Suprapubic skin (tissue), 4 donors: ENCODE measurements around the gene HIVEP2. TPM values are rescaled to one million over a fixed set of nuclear protein-coding genes. Genes with fewer than 3 reads are reported as not detected.

Experiments
- DNase-seq, 2 donors: peaks; one replicate each; pipeline ENCODE4 v3.0.0-alpha.2; 2019; ENCODE audit warnings: low spot score in 2 of 2
- H3K27ac ChIP-seq: fragments of 200-600 bp; sonication (generic); one replicate; pipeline ENCODE4 v1.5.1; 2019
- H3K27me3 ChIP-seq: fragments of 200-600 bp; sonication (generic); one replicate; pipeline ENCODE4 v1.5.1; 2019
- H3K36me3 ChIP-seq: fragments of 200-600 bp; sonication (generic); one replicate; pipeline ENCODE4 v1.5.1; 2019
- H3K4me1 ChIP-seq: fragments of 200-600 bp; sonication (generic); one replicate; pipeline ENCODE4 v1.5.1; 2019
- H3K4me3 ChIP-seq: fragments of 200-600 bp; sonication (generic); one replicate; pipeline ENCODE4 v1.5.1; 2019; ENCODE audit warnings: mild to moderate bottlenecking
- H3K9me3 ChIP-seq: fragments of 200-600 bp; sonication (generic); one replicate; pipeline ENCODE4 v1.5.1; 2019
- CTCF ChIP-seq, 2 donors: fragments of 200-600 bp in 1 of 2; fragments of 450-650 bp in 1 of 2; sonication (generic) in 1 of 2; IDR thresholded peaks; one replicate each; pipeline ENCODE4 v1.5.1; 2016 to 2019; ENCODE audit warnings: antibody characterized with exemption in 2 of 2, mild to moderate bottlenecking in 1 of 2, moderate library complexity in 1 of 2
- EP300 ChIP-seq: sonication (generic); formaldehyde crosslinking; IDR thresholded peaks from one replicate; pipeline ENCODE4 v1.6.1; 2017; ENCODE audit warnings: antibody characterized with exemption
- POLR2A ChIP-seq, 2 donors: fragments of 450-650 bp; IDR thresholded peaks; one replicate each; pipeline ENCODE4 v1.6.1; 2017; ENCODE audit warnings: antibody characterized with exemption in 2 of 2, mild to moderate bottlenecking in 2 of 2, moderate library complexity in 2 of 2
- POLR2AphosphoS5 ChIP-seq, 3 donors: sonication (generic); formaldehyde crosslinking; IDR thresholded peaks; one replicate each; pipeline ENCODE4 v1.6.1; 2017; ENCODE audit warnings: antibody characterized with exemption in 3 of 3
- WGBS: methylation state at CpG from one replicate; pipeline ENCODE4 v1.1.5; 2018; 5-methylcytosine and 5-hydroxymethylcytosine counted together
- total RNA-seq, 4 donors: library from RNA; depleted of rRNA; stranded (reverse); fragments of >200 nt; gene quantifications; one replicate each; pipeline ENCODE4 v1.1.0, GENCODE V29; 2016

Gene HIVEP2
- total RNA-seq, 4 donors from 2014 or later: 23.6 to 31.3 (median 25.6) TPM

- no peaks in the 10 kb centered on the region for H3K27me3 ChIP-seq
- no peak for TF ChIP-seq CTCF (IDR thresholded peaks at IDR 0.05)
- no peak for TF ChIP-seq POLR2A (IDR thresholded peaks at IDR 0.05)
- WGBS: 53% methylated on average over 8 of the region's 8 CpGs
- peak overlapping the region; percentile 32 for H3K4me3 ChIP-seq
- no peak for DNase-seq
- H3K9me3 ChIP-seq: no peaks in the 10 kb centered on the region
- peaks cover 29% of the 10 kb centered on the region for H3K4me1 ChIP-seq
- H3K27ac ChIP-seq: peak overlapping the region; percentile 35
- no peaks in the 10 kb centered on the region for H3K36me3 ChIP-seq
Observed at GRCh38 chr6:142884214-142885035, 60.6 kb downstream of the HIVEP2 start.

- Histone ChIP-seq H3K27me3 (no peaks in the 10 kb centered on the region), H3K27ac (no peak overlapping the region), H3K4me3 (no peak overlapping the region), H3K9me3 (no peaks in the 10 kb centered on the region), H3K36me3 (no peaks in the 10 kb centered on the region), H3K4me1 (peaks cover 29% of the 10 kb centered on the region)
- no peak for TF ChIP-seq EP300
- no peak for TF ChIP-seq CTCF (IDR thresholded peaks at IDR 0.05)
- no peak for TF ChIP-seq POLR2A (IDR thresholded peaks at IDR 0.05)
- no peak for TF ChIP-seq POLR2AphosphoS5 (IDR thresholded peaks at IDR 0.05)
- no peak for DNase-seq
- WGBS: 62% methylated on average over 3 of the region's 3 CpGs
Observed at GRCh38 chr6:142883011-142883410, 62.0 kb downstream of the HIVEP2 start.

- TF ChIP-seq EP300: no peak
- TF ChIP-seq POLR2A (IDR thresholded peaks at IDR 0.05): no peak
- TF ChIP-seq POLR2AphosphoS5 (IDR thresholded peaks at IDR 0.05): no peak
- TF ChIP-seq CTCF (IDR thresholded peaks at IDR 0.05): no peak
- no peaks in the 10 kb centered on the region for H3K36me3 ChIP-seq
- WGBS: 93% methylated on average over 3 of the region's 3 CpGs
- no peak overlapping the region for H3K27ac ChIP-seq
- H3K9me3 ChIP-seq: no peaks in the 10 kb centered on the region
- no peak overlapping the region for H3K4me3 ChIP-seq
- no peaks in the 10 kb centered on the region for H3K27me3 ChIP-seq
- no peak for DNase-seq
- peaks cover 26% of the 10 kb centered on the region for H3K4me1 ChIP-seq
Observed at GRCh38 chr6:142881761-142882160, 63.2 kb downstream of the HIVEP2 start.

- Histone ChIP-seq H3K4me3 (no peak overlapping the region), H3K4me1 (peaks cover 21% of the 10 kb centered on the region), H3K9me3 (no peaks in the 10 kb centered on the region), H3K36me3 (no peaks in the 10 kb centered on the region), H3K27me3 (no peaks in the 10 kb centered on the region), H3K27ac (no peak overlapping the region)
- TF ChIP-seq EP300 (no peak), POLR2AphosphoS5 (IDR thresholded peaks at IDR 0.05) (no peak), POLR2A (IDR thresholded peaks at IDR 0.05) (no peak)
- 100% methylated on average over 1 of the region's 1 CpG for WGBS
- no peak for DNase-seq
Observed at GRCh38 chr6:142881290-142881689, 63.7 kb downstream of the HIVEP2 start.

- TF ChIP-seq POLR2A (IDR thresholded peaks at IDR 0.05) (no peak), CTCF (IDR thresholded peaks at IDR 0.05) (no peak), POLR2AphosphoS5 (IDR thresholded peaks at IDR 0.05) (no peak), EP300 (no peak)
- DNase-seq: no peak
- Histone ChIP-seq H3K4me1 (peaks cover 12% of the 10 kb centered on the region), H3K27me3 (no peaks in the 10 kb centered on the region), H3K27ac (no peak overlapping the region), H3K4me3 (no peak overlapping the region), H3K9me3 (no peaks in the 10 kb centered on the region), H3K36me3 (no peaks in the 10 kb centered on the region)
- 89% methylated on average over 2 of the region's 2 CpGs for WGBS
Observed at GRCh38 chr6:142880201-142880600, 64.8 kb downstream of the HIVEP2 start.
